GM18520 (cell line): ENCODE measurements around the gene HDAC4.
A peak's percentile ranks its signal among the peaks of the same experiment; 100 is the strongest.
"Not testable (repeated sequence)": the region's sequence is repeated elsewhere in the genome, so short reads cannot be mapped to it uniquely, and the experiment has no call there.

Source experiments
- ATAC-seq: cut with Tn5 transposase; IDR thresholded peaks from one replicate; pipeline ENCODE4 v1.9.1; 2021; ENCODE audit not compliant: unreplicated experiment

The HDAC4 gene

GRCh38 chr2:239285071-239285931 lies 115.5 kb downstream of the HDAC4 start:
- ATAC-seq: no peak

GRCh38 chr2:239283961-239284795 lies 116.6 kb downstream of the HDAC4 start:
- ATAC-seq: no peak

- no peak for ATAC-seq
Measured at GRCh38 chr2:239283288-239283945, 117.4 kb downstream of the HDAC4 start.

- ATAC-seq: no peak
Measured at GRCh38 chr2:239282448-239283287, 118.2 kb downstream of the HDAC4 start.

GRCh38 chr2:239280296-239281017 lies 120.4 kb downstream of the HDAC4 start:
- ATAC-seq: not testable (repeated sequence)

- ATAC-seq: no peak
Measured at GRCh38 chr2:239279508-239280295, 121.1 kb downstream of the HDAC4 start.

- no peak for ATAC-seq
Measured at GRCh38 chr2:239278941-239279365, 121.9 kb downstream of the HDAC4 start.

- ATAC-seq: no peak
Measured at GRCh38 chr2:239278361-239278760, 122.5 kb downstream of the HDAC4 start.

GRCh38 chr2:239277401-239278085 lies 123.3 kb downstream of the HDAC4 start:
- no peak for ATAC-seq

GRCh38 chr2:239276851-239277250 lies 124.0 kb downstream of the HDAC4 start:
- ATAC-seq: no peak

GRCh38 chr2:239275847-239276831 lies 124.7 kb downstream of the HDAC4 start:
- no peak for ATAC-seq

- peak; percentile 63 for ATAC-seq
Measured at GRCh38 chr2:239275044-239275685, 125.7 kb downstream of the HDAC4 start.

GRCh38 chr2:239274391-239275043 lies 126.3 kb downstream of the HDAC4 start:
- ATAC-seq: no peak

GRCh38 chr2:239273280-239274234 lies 127.3 kb downstream of the HDAC4 start:
- ATAC-seq: no peak

GRCh38 chr2:239272626-239273025 lies 128.2 kb downstream of the HDAC4 start:
- no peak for ATAC-seq
